Endothelial cell (in vitro differentiated cells): ENCODE results near the gene TMEM134. TPM values are rescaled to one million over a fixed set of nuclear protein-coding genes. Genes with fewer than 3 reads are reported as not detected.
A peak's percentile ranks its signal among the peaks of the same experiment; 100 is the strongest.

ENCODE experiments used
- DNase-seq: peaks from one replicate; pipeline ENCODE4 v3.0.0; 2021; ENCODE audit warnings: low spot score
- H3K27ac Mint-ChIP-seq: one replicate; pipeline ENCODE4 v1.8.0; 2021; ENCODE audit warnings: mixed read lengths, inconsistent platforms; ENCODE audit not compliant: unreplicated experiment
- H3K27me3 Mint-ChIP-seq: one replicate; pipeline ENCODE4 v1.8.0; 2021; ENCODE audit warnings: mild to moderate bottlenecking, moderate library complexity, mixed read lengths, inconsistent platforms; ENCODE audit not compliant: unreplicated experiment
- H3K36me3 Mint-ChIP-seq: one replicate; pipeline ENCODE4 v1.8.0; 2021; ENCODE audit warnings: mild to moderate bottlenecking, low read depth, mixed read lengths, inconsistent platforms; ENCODE audit not compliant: unreplicated experiment
- H3K4me1 Mint-ChIP-seq: one replicate; pipeline ENCODE4 v1.8.0; 2021; ENCODE audit warnings: mild to moderate bottlenecking, mixed read lengths, inconsistent platforms; ENCODE audit not compliant: unreplicated experiment
- H3K4me3 Mint-ChIP-seq: one replicate; pipeline ENCODE4 v1.8.0; 2021; ENCODE audit warnings: mild to moderate bottlenecking, mixed read lengths, inconsistent platforms; ENCODE audit not compliant: unreplicated experiment
- H3K9me3 Mint-ChIP-seq: one replicate; pipeline ENCODE4 v1.8.0; 2021; ENCODE audit warnings: mixed read lengths, inconsistent platforms; ENCODE audit not compliant: unreplicated experiment
- CTCF ChIP-seq: fragments of 200-600 bp; sonication (generic); IDR thresholded peaks from one replicate; pipeline ENCODE4 v1.5.0; 2021; ENCODE audit warnings: antibody characterized with exemption; ENCODE audit not compliant: unreplicated experiment
- total RNA-seq: library from RNA; stranded (reverse); fragmentation: NEBNext Ultra II Directional; extraction: Animal tissue kit (Norgen Biotek cat#: 25700); gene quantifications from one replicate; pipeline ENCODE4 v1.2.1, GENCODE V29; 2021; ENCODE audit not compliant: unreplicated experiment

Gene TMEM134
- total RNA-seq, 1 donor from 2014 or later, result 47.4 TPM

DNA sequence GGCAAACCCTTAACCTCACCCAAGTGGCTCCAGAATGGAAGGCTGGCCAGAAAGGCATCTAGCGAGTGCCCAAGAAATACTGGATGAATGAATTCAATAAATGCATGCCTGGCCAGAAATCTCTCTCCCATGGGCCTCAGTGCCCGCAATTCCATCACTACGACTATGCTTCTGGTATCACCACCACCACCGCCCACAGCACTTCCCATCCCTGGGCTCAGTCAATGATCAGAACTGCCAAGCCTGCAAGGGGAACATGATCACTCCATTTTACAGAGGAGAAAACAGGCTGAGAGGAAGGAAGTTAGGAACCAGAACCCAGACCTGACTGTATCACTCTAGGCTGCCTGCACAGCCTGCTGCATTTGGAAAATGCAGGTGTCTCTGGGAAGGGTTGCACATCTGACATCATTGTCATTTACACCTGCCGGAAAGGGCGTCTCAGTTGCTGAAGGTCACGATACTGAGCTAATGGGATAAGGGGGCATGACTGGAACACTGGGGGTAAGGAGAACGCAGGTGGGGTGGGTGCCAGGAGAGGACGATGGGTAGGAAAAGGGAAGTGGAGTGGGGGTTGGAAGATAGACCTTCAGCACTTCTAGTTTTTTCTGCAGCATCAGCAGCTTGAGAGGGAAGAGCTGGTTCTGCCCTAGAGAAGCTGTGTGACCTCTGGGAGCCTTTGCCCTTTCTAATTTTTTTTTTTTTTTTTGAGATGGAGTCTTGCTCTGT, 19.8 kb downstream of the TMEM134 start:
- no peak for TF ChIP-seq CTCF
- no peak overlapping the region for H3K4me3 Mint-ChIP-seq
- no peaks in the 10 kb centered on the region for H3K9me3 Mint-ChIP-seq
- H3K27me3 Mint-ChIP-seq, result peaks cover 4% of the 10 kb centered on the region
- DNase-seq, result no peak
- H3K36me3 Mint-ChIP-seq, result no peaks in the 10 kb centered on the region
- no peak overlapping the region for H3K27ac Mint-ChIP-seq
- H3K4me1 Mint-ChIP-seq, result peaks cover 8% of the 10 kb centered on the region

DNA sequence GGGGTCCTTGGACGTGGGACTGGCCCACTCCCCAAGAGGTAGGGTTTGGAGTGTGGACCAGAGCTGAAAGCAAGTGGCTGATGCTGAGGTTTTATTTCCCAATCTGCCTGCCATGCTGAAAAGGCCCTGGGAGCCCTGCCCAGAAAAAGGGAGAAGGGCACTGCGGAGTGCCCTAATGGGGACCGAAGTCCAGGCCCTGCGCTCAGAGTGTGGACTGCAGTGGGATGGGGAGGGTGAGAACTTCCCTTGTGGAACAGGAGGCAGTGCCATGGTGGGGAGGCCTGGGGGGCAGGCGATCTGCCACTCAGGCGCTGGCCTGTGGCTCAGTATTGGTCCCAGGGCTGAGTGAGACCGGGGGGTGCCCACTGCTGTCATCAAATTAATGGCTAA, 20.8 kb downstream of the TMEM134 start:
- H3K36me3 Mint-ChIP-seq, result no peaks in the 10 kb centered on the region
- no peaks in the 10 kb centered on the region for H3K9me3 Mint-ChIP-seq
- TF ChIP-seq CTCF, result no peak
- H3K4me3 Mint-ChIP-seq, result no peak overlapping the region
- DNase-seq, result no peak
- peaks cover 8% of the 10 kb centered on the region for H3K4me1 Mint-ChIP-seq
- no peak overlapping the region for H3K27ac Mint-ChIP-seq
- peaks cover 6% of the 10 kb centered on the region for H3K27me3 Mint-ChIP-seq

DNA sequence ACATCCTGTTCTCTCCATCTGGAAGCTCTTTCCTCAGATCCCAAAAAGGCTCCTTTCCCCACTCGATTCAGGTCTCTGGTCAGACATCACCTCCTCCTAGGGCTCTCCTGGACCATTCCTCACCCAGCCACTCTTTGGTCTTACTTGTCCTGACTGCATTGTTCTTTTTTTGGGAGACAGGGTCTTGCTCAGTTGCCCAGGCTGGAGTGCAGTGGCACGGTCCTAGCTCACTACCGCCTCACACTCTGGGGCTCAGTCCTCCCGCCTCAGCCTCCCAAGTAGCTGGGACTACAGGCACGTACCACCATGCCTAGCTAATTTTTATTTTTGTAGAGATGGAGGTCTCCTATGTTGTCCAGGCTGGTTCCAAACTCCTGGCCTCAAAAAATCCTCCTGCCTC, 23.5 kb downstream of the TMEM134 start:
- Mint-ChIP-seq H3K27ac (peak overlapping the region; percentile 3), H3K36me3 (no peaks in the 10 kb centered on the region), H3K27me3 (peaks cover 12% of the 10 kb centered on the region), H3K4me1 (peaks cover 15% of the 10 kb centered on the region), H3K9me3 (no peaks in the 10 kb centered on the region), H3K4me3 (peak overlapping the region; percentile 78)
- no peak for DNase-seq
- TF ChIP-seq CTCF, result no peak

- Mint-ChIP-seq H3K27me3 (peaks cover 28% of the 10 kb centered on the region), H3K36me3 (peaks cover 10% of the 10 kb centered on the region), H3K4me3 (peak overlapping the region; percentile 95), H3K27ac (peak overlapping the region; percentile 95), H3K9me3 (no peaks in the 10 kb centered on the region), H3K4me1 (peaks cover 21% of the 10 kb centered on the region)
- TF ChIP-seq CTCF, result no peak
- DNase-seq, result no peak
These were observed 26.3 kb downstream of the TMEM134 start for GRCh38 chr11:67442504-67443404.
